GM21390 (cell line): ENCODE results near the gene SYK.

ENCODE experiments used
- ATAC-seq: cut with Tn5 transposase; IDR thresholded peaks from one replicate; pipeline ENCODE4 v1.9.1; 2021; ENCODE audit not compliant: unreplicated experiment

SYK gene

GRCh38 chr9:90846770-90847419 lies 45.3 kb downstream of the SYK start:
- ATAC-seq: no peak

- no peak for ATAC-seq
Measured at GRCh38 chr9:90847971-90848370, 46.4 kb downstream of the SYK start.

- no peak for ATAC-seq
Measured at GRCh38 chr9:90848866-90849265, 47.2 kb downstream of the SYK start.

- ATAC-seq: no peak
Measured at GRCh38 chr9:90851444-90851843, 49.8 kb downstream of the SYK start.

- ATAC-seq: no peak
Measured at GRCh38 chr9:90853945-90854344, 52.3 kb downstream of the SYK start.

- ATAC-seq: no peak
Measured at GRCh38 chr9:90854637-90855175, 53.1 kb downstream of the SYK start.

GRCh38 chr9:90855208-90855902 lies 53.7 kb downstream of the SYK start:
- ATAC-seq: no peak

GRCh38 chr9:90857091-90857490 lies 55.5 kb downstream of the SYK start:
- ATAC-seq: no peak

GRCh38 chr9:90857855-90858254 lies 56.2 kb downstream of the SYK start:
- no peak for ATAC-seq

- no peak for ATAC-seq
Measured at GRCh38 chr9:90858457-90858901, 56.9 kb downstream of the SYK start.

- ATAC-seq: no peak
Measured at GRCh38 chr9:90860382-90860781, 58.8 kb downstream of the SYK start.

- no peak for ATAC-seq
Measured at GRCh38 chr9:90860826-90861225, 59.2 kb downstream of the SYK start.

GRCh38 chr9:90861380-90861779 lies 59.8 kb downstream of the SYK start:
- no peak for ATAC-seq

GRCh38 chr9:90861826-90862740 lies 60.5 kb downstream of the SYK start:
- no peak for ATAC-seq

GRCh38 chr9:90864779-90865178 lies 63.2 kb downstream of the SYK start:
- ATAC-seq: no peak

GRCh38 chr9:90867101-90867500 lies 65.5 kb downstream of the SYK start:
- no peak for ATAC-seq

GRCh38 chr9:90868555-90868954 lies 66.9 kb downstream of the SYK start:
- no peak for ATAC-seq

- ATAC-seq: no peak
Measured at GRCh38 chr9:90869361-90869760, 67.7 kb downstream of the SYK start.

GRCh38 chr9:90870621-90871326 lies 69.2 kb downstream of the SYK start:
- no peak for ATAC-seq

GRCh38 chr9:90871327-90871935 lies 69.8 kb downstream of the SYK start:
- ATAC-seq: no peak
